Upper lobe of right lung (tissue), 1 donor: ENCODE data around the gene SLC8A3. TPM values are rescaled to one million over a fixed set of nuclear protein-coding genes. Genes with fewer than 3 reads are reported as not detected.

Experiments used
- ATAC-seq: fragments of 200-7000 bp; cut with Tn5 transposase; one replicate; pipeline ENCODE4 v1.9.1; 2020; ENCODE audit warnings: mild to moderate bottlenecking, moderate library complexity
- DNase-seq: peaks from one replicate; pipeline ENCODE4 v3.0.0-alpha.2; 2020
- H3K27ac ChIP-seq: fragments of 200-600 bp; one replicate; pipeline ENCODE4 v1.8.0; 2022
- H3K27me3 ChIP-seq: fragments of 200-600 bp; one replicate; pipeline ENCODE4 v1.8.0; 2022; ENCODE audit warnings: mild to moderate bottlenecking
- H3K36me3 ChIP-seq: fragments of 200-600 bp; one replicate; pipeline ENCODE4 v1.8.0; 2022
- H3K4me1 ChIP-seq: fragments of 200-600 bp; one replicate; pipeline ENCODE4 v1.8.0; 2022
- H3K4me3 ChIP-seq: fragments of 200-600 bp; one replicate; pipeline ENCODE4 v1.8.0; 2022; ENCODE audit warnings: mild to moderate bottlenecking
- H3K9me3 ChIP-seq: fragments of 200-600 bp; one replicate; pipeline ENCODE4 v1.8.0; 2022
- CTCF ChIP-seq: fragments of 200-600 bp; IDR thresholded peaks from one replicate; pipeline ENCODE4 v1.8.0; 2022; ENCODE audit warnings: antibody characterized with exemption
- intact Hi-C: fragments of 100-400 bp; cut with DNase I; formaldehyde crosslinking; loops from one replicate; pipeline ENCODE4 v1.11.0; 2022
- total RNA-seq: library from RNA; stranded (reverse); fragmentation: NEBNext Ultra II Directional; extraction: Animal tissue kit (Norgen Biotek cat#: 25700); gene quantifications from one replicate; pipeline ENCODE4 v1.2.1, GENCODE V29; 2021
- donor health status: DM: no; HTN: yes; CAD: no; lungs with severe emphysema.

SLC8A3 gene
- total RNA-seq, 1 donor from 2014 or later: 1.8 TPM

DNA sequence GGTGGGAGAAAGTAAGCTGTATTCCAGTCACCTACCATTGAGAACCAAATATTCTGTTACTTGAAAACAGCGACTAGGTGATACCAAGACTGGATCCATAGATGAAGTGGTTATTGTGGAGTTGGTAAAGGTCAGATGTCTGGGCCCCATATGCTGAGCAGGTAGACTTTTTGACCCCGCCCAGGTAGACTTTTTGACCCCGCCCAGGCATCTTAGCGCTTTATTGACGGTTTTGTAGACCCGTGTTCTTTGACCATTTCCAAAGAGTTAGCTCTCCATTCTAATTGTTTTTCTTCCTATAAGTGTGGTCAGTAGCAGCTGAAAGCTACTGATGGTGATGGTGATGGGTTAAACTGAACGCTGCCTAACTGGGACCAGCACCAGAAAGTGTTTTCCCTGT is 61.6 kb downstream of the SLC8A3 start:
- no peak for ATAC-seq
- intact Hi-C loops: no loop called here
- no peak for DNase-seq
- Histone ChIP-seq H3K36me3 (no peaks in the 10 kb centered on the region), H3K27me3 (peaks cover 15% of the 10 kb centered on the region), H3K9me3 (no peaks in the 10 kb centered on the region), H3K4me1 (no peaks in the 10 kb centered on the region), H3K4me3 (no peak overlapping the region), H3K27ac (no peak overlapping the region)
- TF ChIP-seq CTCF: no peak

DNA sequence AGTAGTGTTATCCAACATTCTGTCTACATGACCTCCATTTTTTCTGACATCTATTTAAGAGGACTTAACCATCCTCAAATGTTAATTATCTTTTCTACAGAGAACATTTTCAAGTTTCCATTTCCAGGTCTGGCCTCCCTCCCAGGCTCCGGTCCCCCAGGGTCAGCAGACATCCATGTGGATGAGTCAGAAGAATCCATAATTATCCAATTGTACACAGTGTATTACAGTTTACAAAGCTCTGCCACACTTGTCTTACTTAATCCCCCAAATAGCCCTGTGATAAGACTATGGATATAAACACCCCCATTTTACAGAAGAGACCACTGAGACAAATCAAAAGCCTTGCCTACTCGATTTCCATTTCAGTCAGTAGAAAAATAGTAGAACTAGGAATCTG is 65.0 kb downstream of the SLC8A3 start:
- Histone ChIP-seq H3K36me3 (no peaks in the 10 kb centered on the region), H3K27me3 (no peaks in the 10 kb centered on the region), H3K4me3 (no peak overlapping the region), H3K4me1 (no peaks in the 10 kb centered on the region), H3K27ac (no peak overlapping the region), H3K9me3 (no peaks in the 10 kb centered on the region)
- DNase-seq (no peak), ATAC-seq (no peak)
- no peak for TF ChIP-seq CTCF
- intact Hi-C loops: no loop called here

GRCh38 chr14:70121521-70121920 is 67.2 kb downstream of the SLC8A3 start:
- Histone ChIP-seq H3K27me3 (no peaks in the 10 kb centered on the region), H3K4me1 (no peaks in the 10 kb centered on the region), H3K9me3 (no peaks in the 10 kb centered on the region), H3K27ac (no peak overlapping the region), H3K36me3 (no peaks in the 10 kb centered on the region), H3K4me3 (no peak overlapping the region)
- no peak for TF ChIP-seq CTCF
- ATAC-seq (no peak), DNase-seq (no peak)
- intact Hi-C loops: no loop called here

- no peak for TF ChIP-seq CTCF
- Histone ChIP-seq H3K27me3 (peaks cover 10% of the 10 kb centered on the region), H3K4me3 (no peak overlapping the region), H3K9me3 (no peaks in the 10 kb centered on the region), H3K27ac (no peak overlapping the region), H3K4me1 (no peaks in the 10 kb centered on the region), H3K36me3 (no peaks in the 10 kb centered on the region)
- DNase-seq (no peak), ATAC-seq (no peak)
- intact Hi-C loops: no loop called here
These were observed 70.7 kb downstream of the SLC8A3 start for GRCh38 chr14:70118064-70118463.

DNA sequence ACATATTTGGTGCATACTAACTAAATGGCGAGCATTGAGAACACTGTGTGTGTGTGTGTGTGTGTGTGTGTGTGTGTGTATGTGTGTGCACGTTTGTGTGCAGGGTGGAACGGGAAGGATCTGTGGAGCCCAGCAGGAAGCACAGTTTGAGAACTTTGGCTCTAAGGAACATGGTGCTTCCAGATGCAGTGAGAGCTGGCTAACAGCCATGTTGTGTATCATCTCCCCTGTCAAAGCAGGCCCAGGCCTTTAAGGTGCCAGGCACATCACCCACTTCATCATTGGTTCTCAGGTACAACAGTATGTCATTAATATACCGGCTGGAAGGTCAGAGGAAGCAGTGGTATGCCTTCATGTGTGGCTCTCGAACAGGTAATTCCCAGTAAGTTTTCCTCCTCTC is 72.5 kb downstream of the SLC8A3 start:
- Histone ChIP-seq H3K27me3 (peaks cover 18% of the 10 kb centered on the region), H3K36me3 (no peaks in the 10 kb centered on the region), H3K9me3 (no peaks in the 10 kb centered on the region), H3K27ac (no peak overlapping the region), H3K4me1 (no peaks in the 10 kb centered on the region), H3K4me3 (no peak overlapping the region)
- TF ChIP-seq CTCF: no peak
- ATAC-seq: no peak
- no peak for DNase-seq
- intact Hi-C loops: no loop called here

DNA sequence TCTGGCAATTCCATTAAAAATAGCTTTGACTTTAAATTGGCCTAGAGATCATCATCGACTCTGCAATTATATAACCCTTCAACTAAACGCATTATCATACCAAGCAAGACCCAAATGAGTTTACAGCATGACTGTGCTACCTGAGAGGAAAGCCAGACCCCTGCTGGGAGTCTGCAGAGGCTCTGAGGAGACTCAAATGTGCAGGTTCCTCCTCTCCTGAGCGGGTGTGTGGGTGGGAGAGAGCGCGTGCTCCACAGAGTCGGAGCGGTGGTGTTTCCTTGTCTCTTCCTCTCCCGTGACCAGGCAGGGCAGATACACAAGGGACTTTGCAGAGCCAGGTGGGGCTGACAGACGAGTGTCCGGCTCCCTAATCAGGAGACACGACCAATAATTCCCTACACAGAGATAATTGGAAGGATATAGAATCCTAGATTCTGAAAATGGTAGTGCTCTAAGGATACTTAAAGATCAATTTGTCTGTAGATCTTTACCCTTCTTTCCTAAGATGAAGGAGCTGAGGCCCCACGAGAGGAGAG is 74.1 kb downstream of the SLC8A3 start:
- no peak overlapping the region for H3K27ac ChIP-seq
- no peak for TF ChIP-seq CTCF
- H3K4me1 ChIP-seq: no peaks in the 10 kb centered on the region
- DNase-seq: no peak
- H3K9me3 ChIP-seq: no peaks in the 10 kb centered on the region
- no peak for ATAC-seq
- intact Hi-C loops: no loop called here
- peaks cover 20% of the 10 kb centered on the region for H3K27me3 ChIP-seq
- no peaks in the 10 kb centered on the region for H3K36me3 ChIP-seq
- H3K4me3 ChIP-seq: no peak overlapping the region
